HG03520 (cell line): ENCODE results near the gene CDHR2.
"Not testable (repeated sequence)": the region's sequence is repeated elsewhere in the genome, so short reads cannot be mapped to it uniquely, and the experiment has no call there.

Experiments used
- ATAC-seq: cut with Tn5 transposase; IDR thresholded peaks from one replicate; pipeline ENCODE4 v1.9.1; 2021; ENCODE audit warnings: mild to moderate bottlenecking, moderate library complexity; ENCODE audit not compliant: unreplicated experiment

Gene CDHR2

DNA sequence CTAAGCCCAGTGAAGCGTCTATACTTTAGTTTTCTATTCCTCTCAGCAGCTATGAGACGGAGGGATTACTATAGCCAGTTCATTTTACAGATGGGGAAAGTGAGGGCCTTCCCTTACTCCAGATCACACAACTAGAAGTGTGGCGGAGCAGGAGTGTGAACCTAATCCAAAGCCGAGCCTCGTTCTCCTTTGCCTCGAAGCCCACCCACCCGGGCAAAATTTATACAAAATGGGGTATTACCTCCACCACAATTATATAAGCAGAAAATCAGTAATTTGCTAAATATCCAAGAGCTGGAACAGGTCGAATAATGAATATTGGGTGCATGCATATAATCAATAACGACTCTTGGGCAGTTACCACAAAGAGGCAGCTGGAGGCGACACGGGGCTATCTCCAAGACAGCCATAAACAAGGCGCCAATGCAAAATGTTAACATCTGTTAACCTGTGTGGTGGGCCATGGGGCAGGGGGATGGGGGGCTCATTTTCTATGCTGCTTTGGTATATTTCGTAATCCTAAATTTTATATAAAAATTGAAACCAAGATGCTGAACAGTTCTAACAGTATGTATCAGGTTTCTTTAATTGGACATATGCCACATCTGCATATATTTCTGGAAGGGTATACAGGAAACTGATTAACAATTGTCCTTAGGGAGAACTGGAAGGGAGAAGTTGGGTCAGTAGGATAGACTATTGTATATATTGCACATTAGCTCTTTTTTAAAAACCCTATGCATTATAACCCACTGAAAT is 10.7 kb upstream of the CDHR2 start:
- no peak for ATAC-seq

DNA sequence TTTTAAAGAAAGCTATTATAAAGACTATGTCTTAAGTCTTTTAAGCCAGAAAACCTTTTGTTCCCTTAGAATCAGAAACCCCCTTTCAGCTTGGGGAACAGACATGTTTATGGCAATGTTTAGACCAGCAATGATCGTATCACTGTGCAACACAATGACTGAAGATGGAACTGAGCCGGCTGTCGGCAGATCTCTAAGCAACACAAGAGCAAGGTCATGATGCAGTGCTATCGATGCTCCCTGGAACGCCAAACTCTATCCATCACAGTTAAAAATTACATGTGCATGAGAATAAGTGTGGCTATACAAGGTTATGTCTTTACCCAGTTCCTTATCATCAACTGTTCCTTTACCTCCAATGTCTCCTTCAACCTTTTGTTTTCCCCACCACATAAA is 10.2 kb upstream of the CDHR2 start:
- no peak for ATAC-seq

DNA sequence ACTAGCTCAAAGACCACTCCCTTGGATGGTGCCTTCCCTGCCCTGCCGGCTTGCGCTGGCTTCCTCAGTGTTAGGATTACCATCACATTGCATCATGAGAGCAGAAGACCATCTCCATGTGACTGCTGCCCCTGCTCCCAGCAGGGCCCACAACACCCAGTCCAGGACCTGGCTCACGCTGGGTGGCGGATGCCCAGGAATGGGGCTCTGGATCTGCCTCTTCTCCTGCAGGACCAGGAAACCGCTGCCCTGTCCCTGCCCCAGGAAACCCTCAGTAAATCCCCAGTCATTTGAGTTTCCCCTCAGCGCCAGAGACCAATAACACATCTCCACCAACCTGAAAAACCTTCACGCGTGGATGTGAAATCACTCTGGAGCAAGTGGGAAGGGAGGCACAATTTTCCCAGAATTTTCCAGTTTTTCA is 8.7 kb upstream of the CDHR2 start:
- ATAC-seq = no peak

DNA sequence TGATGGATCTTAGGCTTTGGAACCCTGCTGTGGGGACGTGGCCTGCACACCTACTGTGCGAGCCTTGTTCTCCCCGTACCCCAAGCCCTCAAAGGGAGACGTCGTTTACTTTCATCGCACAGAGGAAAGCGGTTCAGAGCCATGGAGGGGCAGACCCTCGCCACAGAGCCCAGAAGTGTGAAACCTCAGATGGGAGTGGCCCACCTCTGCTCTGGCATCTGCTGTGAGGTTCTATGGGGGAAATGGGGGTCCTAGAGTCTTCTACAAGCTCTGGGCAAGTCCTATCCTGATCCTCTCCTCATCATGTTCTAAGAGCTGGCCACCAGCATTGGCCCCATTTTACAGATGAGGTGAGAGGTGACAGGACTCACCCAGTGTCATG is 8.2 kb upstream of the CDHR2 start:
- ATAC-seq = no peak

DNA sequence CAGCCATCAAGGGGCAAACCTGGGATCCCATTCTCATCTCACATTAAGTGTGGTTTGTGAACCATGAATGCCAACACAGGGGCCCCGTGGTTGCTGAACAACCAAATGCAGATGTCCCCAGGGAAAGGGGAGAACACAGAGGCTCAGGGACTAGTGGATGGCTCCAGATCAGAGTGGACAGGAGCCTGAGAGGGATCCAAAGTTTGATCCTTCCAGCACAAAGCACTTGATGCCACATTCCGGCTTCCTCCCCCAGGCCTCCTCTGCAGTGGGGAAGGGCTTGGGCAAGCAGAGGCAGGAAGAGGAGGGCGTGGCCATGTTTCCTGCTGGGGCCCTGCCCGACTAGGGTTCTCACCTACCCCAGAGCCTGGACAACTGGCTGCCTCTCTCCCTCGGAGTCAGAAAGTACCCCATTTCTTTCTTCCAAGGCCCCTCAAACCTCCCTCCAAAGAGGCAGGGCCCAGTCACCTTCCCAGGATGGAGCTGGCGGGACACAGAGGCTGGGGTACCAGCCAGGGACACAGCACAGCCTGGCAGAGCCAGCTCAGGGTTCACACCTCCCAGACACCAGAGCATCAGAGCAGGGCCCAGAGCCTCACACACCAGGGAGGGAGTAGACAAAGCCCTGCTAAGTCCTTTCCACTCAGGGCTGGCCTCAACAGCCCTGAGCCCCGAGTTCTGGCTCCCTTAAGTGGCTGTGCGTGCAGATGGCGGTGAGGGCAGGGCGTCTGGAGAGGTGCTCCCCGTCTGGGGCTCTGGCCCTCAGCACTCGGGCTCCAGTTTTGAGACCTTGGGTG is 7.6 kb upstream of the CDHR2 start:
- no peak for ATAC-seq

DNA sequence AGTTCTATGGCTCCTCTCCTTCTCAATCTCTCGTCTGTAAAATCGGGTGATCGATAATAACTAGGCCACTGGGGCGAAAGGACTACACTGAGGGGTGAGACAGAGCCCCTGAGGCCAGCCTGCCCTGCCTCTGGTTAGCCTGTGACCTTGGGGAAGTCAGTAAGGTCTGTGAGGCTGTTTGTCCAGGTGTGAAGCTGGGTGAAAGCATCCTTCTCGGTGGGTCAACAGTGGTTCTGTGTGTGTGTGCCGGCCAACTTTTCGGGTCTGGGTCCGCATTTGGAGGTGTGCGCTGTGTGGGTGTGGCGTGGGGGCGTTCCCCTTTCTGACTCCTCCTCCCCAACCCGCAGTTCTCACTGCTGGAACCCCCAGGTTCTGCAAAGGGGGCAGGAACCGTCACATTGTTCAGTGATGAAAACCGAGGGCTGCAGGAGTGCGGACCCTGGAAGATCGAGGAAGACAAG is 7.0 kb upstream of the CDHR2 start:
- ATAC-seq = no peak

DNA sequence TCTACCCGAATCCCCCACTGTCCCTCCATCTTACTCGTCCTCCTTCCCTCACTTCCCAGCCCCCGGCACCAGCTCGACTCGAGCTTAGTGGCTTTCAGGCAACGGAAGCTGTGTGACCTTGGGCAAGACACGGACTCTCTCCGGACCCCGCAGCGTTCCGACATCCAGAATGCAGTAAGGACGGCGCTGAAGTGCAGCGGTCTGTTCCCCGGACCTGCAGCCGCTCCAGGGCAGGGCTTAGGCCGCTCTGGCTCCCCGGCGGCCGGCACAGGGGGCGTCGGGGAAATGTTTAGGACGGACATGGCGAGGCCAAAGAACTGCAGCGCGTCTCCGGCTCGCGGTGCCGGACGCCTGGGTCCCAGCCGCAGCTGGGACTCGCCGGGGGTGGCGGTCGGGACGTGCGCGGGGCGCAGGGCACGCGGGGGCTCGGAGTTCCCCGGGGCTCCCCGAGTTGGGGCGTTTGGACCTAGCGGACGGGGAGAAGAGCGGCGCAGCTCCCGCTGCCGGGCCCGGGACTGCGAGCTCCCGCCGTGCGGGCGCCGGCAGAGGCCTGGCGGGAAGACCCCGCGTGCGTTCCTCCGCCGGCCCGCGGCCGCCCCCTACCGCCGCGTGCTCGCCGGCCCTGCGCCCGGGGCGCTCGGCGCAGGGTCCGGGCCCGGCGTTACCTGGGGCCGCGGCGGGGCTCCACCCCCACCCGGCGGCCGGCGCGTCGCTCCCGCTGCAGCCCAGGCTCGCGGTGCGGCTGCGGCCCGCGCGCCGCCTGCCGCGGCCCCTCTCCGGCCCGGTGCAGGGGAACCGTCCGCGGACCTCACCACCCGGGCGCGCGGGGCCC is 6.3 kb upstream of the CDHR2 start:
- peak; percentile 38 for ATAC-seq

DNA sequence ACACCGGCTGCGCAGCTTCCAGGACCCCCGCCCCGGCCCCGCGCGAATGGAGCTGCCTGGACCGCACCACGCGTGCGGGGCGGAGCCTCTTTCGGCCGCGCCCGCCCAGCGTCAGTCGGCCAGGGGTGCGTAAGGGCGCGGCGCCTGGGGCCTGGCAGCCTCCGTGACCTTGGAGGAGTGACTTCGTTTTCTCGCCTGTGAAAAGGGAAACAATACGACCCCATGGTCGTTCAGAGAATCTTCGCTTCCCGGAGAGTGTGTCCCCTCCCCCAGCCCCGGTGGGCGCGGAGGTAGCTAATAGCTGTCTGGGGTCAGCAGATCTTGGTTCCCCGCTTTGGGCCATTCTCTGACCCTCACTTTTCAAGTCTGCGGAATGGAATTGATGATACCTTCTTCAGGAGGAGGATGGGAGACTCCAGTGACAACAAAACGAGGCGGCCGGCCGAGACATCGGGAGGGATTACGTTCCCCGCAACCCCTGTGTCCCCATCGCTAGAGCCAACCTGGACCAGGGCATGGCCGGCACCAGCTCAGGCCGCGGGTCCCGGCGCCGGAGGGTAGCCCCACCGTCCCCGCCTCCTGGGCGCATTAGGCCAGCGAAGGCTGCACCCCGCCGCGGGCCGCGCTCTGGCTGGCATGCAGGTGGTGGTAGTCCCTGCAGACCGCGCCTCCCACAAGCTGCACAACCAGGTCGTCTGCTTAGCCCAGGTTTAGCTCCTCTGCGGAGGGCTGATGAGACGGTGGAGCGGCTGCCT is 5.5 kb upstream of the CDHR2 start:
- ATAC-seq = peak; percentile 65

DNA sequence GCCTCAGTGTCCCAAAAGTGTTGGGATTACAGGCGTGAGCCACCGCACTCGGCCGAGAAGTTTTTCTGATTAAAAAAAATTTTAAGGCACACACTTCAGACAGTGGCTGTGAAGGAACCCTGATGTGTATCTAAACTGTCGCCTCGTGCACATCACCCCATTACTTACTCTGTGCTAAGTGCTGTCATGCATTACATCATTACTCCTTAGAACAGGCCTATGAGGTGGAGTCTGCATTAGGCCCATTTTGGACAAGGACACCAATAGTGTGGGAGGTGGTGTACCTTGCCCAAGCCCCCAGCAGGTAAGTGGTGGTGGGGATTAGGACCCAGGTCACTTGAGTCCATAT is 3.8 kb upstream of the CDHR2 start:
- ATAC-seq = no peak

DNA sequence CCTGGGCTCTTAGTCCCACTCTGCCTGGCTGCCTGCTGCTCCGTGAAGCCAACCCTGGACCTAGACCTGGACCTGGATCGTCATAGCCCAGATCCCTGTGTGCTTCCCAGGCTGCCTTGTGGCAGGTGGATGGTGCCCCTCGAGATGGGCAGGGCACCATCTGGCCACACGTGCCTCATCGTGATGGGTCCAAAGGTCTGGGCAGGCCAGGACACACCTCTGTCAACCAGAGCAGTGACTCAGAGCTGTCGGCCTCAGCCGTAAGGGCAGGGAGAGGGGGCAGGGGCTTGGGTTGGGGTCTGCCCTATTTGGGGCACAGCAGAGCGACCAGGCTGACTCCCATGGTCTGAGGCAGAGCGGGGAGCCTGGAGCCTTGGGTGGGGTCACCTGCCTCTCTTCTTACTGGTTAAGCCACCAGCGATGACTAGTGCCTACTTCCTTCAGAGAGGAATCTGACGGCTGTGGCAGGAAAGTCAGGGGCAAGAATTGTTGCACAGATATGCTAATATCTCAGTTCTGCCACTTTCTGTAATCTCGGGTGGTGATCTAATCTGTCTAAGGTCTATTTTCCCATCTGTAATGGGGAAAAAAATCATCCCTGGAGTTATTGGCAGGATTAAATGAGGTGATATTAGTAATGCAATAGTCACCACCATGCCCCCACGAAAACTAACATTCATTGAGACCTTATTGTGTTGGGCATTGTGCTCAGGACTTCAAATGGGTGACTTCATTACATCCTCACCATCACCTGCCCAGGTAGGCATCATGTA is 3.2 kb upstream of the CDHR2 start:
- no peak for ATAC-seq

DNA sequence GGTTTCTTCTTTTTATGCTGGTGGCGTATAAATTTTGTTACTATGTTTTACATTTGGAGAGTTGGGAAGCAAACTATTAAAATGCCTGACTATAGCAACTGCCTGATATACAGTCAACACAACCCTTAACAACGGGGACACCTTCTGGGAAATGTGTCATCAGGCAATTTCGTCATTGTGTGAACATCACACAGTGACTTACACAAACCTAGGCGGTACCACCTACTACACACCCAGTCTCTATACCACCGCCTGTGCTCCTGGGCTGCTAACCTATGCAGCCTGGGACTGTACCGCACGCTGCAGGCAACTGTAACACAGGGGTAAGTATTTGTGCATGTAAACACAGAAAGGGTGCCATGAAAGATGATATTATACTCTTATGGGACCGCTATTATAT is 1.3 kb upstream of the CDHR2 start:
- ATAC-seq = no peak

DNA sequence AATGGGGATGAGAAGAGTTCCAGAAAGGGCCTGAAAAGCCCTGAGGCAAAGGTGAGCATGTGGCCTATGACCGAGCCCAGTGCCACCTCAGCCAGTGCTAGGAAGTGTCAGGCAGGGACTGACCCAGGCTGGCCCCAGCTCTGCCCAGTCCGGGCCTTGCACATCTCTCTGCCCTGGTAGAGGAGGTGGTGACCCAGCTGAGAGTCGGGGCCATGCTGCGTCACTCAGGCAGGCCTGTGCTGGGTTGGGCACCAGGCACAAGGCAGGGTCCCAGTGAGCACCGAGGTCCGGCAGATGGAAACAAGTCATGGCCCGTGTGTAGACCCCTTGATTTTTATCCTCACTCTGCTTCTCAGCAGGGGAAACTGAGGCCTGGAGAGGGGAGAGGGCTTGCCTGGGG is 729 bp downstream of the CDHR2 start:
- ATAC-seq = no peak

DNA sequence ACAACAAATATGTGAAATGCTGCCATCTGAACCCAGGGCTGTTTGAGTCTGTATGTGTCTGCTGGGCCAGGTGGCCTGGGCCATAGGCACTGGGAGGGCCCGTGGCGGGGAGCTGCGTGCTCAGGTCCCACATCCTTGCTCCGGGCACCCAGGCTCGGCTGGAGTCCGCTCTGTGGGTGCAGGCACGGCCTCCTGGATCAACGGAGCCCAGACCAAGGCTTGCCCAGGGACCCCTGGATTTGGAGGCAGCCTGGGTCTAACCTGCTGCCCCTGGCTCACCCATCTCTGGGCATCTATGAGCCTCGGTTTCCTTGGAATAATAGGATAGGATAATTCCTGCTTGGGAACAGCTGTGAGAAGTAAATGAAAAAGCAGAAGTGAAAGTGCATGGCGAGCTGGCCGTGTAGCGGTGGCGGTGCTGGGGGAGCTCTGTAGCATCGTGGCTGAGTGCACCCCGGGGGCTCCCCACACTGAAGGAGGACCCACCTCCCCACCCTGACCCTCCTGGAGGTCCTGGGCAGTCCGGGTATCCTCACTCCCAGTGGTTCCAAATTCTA is 1.2 kb downstream of the CDHR2 start:
- no peak for ATAC-seq

DNA sequence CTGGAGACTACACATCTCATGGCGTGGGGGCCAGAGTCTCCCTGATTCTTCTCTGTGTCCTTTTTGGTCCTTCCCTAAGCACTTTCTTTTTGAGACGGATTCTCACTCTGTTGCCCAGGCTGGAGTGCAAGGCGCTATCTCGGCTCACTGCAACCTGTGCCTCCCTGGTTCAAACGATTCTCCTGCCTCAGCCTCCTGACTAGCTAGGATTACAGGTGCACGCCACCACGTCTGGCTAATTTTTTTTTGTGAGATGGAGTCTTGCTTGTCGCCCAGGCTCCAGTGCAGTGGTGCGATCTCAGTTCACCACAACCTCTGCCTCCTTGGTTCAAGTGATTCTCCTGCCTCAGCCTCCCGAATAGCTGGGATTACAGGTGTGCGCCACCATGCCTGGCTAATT is 1.8 kb downstream of the CDHR2 start:
- ATAC-seq = not testable (repeated sequence)

DNA sequence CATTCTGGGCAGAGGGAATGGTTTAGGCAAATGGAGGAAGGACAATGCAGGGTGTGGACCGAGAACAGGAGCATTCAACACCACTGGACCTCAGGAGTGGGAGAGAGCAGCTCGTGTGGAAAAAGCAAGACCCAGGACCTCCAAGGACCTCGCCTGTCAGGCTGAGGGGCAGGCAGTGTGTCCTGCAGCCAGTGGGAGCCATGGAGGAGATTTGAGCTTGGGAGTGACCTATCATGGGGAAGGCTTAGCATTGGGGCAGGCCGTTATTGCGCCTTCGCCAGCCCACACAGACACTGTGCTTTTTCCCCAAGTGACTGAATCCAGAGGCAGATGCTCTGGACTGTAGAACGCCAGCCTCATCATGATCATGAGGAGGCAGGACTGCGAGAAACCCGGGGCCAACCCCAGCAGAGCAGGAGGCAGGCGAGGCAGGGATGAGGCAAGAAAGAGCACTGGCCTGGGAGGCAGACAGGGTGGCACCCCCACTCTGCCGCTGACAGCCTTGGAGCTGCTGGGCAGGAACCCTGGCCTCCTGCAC is 3.3 kb downstream of the CDHR2 start:
- ATAC-seq = no peak

DNA sequence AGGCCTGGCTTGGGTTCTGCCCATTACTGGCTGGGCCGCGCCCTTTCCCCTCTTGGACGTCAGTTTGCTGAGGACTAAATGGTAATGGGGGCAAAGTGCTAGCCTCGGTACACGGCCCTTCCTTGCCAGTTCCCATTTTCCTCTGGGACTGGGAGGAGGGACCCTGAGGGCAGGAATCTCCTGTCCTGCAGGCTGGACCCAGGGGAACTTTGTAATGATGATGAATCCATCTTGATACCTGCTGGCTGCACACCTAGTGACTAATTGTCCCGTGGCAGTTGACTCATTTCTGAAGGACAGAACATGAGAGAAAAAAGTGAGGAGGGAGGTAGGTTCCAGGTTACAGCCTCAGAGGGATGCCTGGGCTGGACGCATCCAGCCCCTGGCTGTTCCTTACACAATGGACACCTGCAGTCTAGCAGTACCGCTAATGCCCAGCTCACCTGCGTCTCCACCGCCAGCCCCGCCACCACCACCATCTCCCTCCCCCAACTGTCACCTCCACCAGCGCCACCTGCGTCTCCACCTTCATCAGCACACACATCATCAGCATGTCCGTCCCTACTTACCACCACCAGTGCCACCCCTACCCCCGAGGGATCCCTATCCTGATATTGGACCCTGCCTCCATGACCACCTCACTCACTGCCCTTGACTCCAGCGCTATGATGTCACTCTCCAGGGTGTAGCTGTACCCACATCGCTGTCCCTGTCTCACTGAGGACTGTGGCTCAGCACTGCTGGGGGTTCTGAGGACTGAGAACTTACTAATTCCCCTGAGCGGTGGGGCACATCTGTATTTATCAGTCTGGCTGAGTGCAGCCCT is 4.3 kb downstream of the CDHR2 start:
- ATAC-seq = no peak

DNA sequence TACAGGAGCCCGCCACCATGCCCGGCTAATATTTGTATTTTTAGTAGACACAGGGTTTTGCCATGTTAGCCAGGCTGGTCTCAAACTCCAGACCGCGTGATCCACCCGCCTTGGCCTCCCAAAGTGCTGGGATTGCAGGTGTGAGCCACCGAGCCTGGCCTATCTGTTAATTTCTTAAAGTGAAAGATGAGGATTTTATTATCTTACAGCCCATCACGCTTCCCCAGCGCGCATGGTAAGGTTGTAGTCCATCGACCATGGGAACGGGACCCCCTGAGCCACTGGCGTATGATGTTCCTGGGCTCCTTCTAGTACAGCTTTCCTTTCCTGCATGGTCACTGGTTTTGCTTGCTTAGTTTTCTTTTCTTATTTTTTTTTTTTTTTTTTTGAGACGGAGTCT is 8.7 kb downstream of the CDHR2 start:
- ATAC-seq = no peak

DNA sequence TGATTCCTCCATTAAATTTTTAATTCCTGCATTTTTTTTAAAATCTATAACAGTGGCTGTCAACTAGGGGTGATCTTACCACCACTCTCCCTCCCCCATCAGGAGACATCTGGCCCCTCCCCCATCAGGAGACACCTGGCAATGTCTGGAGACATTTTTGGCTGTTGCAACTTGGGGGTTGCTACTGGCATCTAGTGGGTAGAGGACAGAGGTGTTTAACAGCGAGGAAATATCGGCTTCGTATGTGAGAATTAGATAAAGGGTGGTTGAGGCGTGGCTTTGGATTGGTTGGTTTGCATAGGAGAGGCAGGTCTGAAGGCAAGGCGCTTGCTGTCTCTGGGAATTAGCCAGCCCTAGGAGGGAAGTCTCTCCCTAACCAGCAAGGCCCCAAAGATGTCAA is 10.5 kb downstream of the CDHR2 start:
- no peak for ATAC-seq

DNA sequence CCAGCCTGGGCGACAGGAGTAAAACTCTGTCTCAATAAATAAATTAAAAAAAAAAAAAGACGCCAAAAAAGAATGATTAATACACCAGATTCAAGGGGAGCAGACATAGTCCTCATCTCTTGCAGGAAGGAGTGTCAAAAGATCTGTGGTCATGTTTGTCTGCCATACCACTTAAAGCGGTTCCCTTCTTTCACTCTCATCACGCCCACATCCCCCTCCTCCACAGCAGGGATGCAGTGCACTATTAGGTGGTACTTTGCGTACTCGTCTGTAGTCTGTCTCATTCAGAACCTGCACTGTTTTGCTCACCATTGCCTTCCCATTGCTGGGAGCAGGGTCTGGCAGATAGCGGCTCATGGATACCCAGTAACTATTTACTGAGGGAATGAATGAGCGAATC is 11.2 kb downstream of the CDHR2 start:
- ATAC-seq = no peak
